ENCODE data around the gene TAX1BP3.
A peak's percentile ranks its signal among the peaks of the same experiment; 100 is the strongest.

The TAX1BP3 gene

DNA sequence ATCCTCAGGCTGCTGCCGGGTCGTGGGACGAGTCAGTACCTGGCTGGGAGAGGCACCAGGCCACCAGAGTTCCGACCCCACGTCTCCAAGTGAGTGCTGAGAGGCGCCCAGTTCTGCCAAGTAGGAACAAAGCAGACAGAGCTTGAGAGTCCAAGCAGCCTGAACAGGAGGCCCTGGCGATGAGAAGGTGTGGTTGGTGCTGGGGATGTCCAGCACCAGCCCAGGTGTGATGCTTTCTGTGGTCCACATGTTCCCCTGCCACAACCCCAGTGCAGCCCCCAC, 10.8 kb downstream of the TAX1BP3 start:
- in situ Hi-C loops (cut with MboI; ENCODE audit: low sequenced_read_pairs, unreplicated experiment), result no loop called here
- TF ChIP-seq, protein P1, sequence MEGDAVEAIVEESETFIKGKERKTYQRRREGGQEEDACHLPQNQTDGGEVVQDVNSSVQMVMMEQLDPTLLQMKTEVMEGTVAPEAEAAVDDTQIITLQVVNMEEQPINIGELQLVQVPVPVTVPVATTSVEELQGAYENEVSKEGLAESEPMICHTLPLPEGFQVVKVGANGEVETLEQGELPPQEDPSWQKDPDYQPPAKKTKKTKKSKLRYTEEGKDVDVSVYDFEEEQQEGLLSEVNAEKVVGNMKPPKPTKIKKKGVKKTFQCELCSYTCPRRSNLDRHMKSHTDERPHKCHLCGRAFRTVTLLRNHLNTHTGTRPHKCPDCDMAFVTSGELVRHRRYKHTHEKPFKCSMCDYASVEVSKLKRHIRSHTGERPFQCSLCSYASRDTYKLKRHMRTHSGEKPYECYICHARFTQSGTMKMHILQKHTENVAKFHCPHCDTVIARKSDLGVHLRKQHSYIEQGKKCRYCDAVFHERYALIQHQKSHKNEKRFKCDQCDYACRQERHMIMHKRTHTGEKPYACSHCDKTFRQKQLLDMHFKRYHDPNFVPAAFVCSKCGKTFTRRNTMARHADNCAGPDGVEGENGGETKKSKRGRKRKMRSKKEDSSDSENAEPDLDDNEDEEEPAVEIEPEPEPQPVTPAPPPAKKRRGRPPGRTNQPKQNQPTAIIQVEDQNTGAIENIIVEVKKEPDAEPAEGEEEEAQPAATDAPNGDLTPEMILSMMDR (IDR thresholded peaks at IDR 0.05; ENCODE audit: borderline replicate concordance, control extremely low read depth, extremely low read depth, insufficient read depth, missing control alignments), result no peak
- DNase-seq (ENCODE audit: low spot score), result no peak

DNA sequence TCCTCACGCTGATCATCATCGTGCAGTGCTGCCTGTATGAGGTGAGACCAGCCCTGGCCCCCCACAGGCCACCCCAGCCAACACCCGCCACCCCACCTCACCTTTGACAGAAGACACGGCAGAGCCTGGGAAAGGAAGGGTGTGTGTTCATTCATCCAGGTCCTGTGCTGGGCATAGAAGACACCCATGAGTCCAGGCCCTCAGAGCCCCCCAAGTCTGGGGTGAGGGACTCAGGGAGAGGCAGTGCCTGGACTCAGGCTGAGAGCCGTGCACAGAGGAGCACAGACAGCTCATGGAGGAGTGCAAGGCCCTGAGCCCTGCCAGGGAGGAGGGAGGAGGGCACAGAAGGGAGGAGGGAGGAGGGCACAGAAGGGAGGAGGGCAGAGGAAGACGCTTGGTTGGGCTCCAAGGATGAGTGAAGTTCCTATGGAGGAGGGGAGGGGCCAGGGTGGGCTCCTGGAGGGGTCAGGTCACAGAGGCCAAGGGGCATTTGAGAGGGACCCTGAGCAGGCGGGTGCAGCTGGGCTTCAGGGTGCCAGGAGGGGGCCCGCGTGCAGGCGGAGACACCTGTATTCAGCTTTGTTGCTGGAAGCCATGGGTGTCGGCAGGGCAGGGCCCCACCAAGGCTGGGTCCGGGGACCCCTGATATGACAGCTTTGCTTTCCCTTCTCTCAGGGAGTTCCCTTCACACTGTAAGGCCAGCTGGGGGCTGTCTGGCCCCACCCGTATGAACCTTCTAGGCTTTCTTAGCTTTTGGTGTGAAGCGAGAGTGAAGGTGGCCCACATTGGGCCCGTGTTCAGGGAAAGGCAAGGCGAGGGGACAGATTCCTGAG, 11.4 kb downstream of the TAX1BP3 start:
- in situ Hi-C loops (cut with MboI; ENCODE audit: low sequenced_read_pairs, unreplicated experiment), result no loop called here

DNA sequence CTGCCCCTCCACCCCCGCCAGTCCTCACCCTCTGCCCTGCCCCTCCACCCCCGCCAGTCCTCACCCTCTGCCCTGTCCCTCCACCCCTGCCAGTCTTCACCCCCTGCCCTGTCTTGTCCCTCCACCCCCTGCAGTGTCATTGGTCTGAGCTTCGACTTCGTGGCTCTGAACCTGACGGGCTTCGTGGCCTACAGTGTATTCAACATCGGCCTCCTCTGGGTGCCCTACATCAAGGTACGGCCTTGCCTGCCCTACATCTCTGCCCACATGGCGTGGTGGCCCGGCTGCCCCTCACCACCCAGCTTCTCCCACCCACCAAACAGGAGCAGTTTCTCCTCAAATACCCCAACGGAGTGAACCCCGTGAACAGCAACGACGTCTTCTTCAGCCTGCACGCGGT, 12.0 kb downstream of the TAX1BP3 start:
- DNase-seq (ENCODE audit: low spot score), result no peak
- TF ChIP-seq, protein P1 (IDR thresholded peaks at IDR 0.05; ENCODE audit: borderline replicate concordance, control extremely low read depth, extremely low read depth, insufficient read depth, missing control alignments), result no peak
- in situ Hi-C loops (cut with MboI; ENCODE audit: low sequenced_read_pairs, unreplicated experiment), result no loop called here

More for the DNA sequence above, 11.4 kb downstream of the TAX1BP3 start:
- TF ChIP-seq, protein P1 (IDR thresholded peaks at IDR 0.05; ENCODE audit: borderline replicate concordance, control extremely low read depth, extremely low read depth, insufficient read depth, missing control alignments), result no peak
- no peak for DNase-seq (ENCODE audit: low spot score)

DNA sequence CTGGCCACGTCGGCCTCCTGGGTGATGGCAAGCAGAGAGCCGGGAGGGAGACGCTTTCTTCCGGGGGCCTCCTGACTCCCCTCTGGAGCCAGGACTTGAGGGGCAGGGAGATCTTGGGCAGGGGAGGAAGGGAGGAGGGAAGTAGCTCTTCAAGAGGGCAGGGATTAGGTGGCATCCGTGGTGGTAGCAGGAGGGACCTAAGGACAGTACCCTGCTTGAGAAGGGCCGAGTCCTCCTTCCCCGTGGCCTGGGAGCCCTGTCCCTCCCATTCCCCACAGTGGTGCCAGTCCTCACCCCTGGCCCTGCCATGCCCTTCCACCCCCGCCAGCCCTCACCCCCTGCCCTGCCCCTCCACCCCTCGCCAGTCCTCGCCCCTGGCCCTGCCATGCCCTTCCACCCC, 12.6 kb downstream of the TAX1BP3 start:
- DNase-seq (ENCODE audit: low spot score), result no peak
- TF ChIP-seq, protein P1 (IDR thresholded peaks at IDR 0.05; ENCODE audit: borderline replicate concordance, control extremely low read depth, extremely low read depth, insufficient read depth, missing control alignments), result no peak
- in situ Hi-C loops (cut with MboI; ENCODE audit: low sequenced_read_pairs, unreplicated experiment), result no loop called here

DNA sequence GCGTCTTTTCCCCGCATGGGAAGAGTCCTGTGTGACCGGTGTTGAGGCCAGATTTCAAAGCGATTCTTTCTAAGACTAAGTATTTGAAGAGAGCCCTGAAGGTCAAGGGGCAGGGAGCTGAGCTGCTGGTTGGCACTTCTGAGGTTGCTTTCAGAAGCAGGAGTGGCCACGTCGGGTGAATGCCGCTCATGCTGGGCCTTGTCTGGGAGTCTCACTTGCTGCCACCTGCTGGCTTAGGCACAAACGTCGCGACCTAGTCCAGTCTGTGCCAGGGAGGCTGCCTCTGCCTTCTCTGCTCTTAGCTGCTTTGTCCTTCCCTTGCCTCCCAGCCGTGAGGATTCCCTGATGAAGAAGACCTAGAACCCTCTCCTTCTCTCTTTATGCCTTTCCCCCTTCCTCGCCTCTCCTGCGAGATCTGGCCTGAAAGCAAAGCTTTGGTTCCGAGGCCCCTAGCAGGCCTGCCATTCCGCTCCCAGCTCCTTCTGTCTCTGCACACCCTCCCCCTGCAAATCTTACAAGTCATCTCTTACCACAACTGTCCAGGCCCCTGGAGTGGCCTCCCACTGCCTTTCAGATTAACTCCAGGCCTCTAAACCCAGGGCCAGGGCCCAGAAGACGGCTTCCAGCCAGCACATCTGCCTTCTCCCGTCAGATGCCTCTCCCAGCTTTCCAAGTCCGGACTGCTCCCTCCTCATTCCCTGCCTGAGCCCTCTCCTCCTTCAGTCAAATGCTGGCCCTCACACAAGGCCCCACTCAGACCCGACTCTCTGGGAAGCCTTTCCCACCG, 20.4 kb downstream of the TAX1BP3 start:
- DNase-seq (ENCODE audit: low spot score), result no peak
- TF ChIP-seq, protein P1 (IDR thresholded peaks at IDR 0.05; ENCODE audit: borderline replicate concordance, control extremely low read depth, extremely low read depth, insufficient read depth, missing control alignments), result peak; percentile 50
- in situ Hi-C loops (cut with MboI; ENCODE audit: low sequenced_read_pairs, unreplicated experiment), result loop anchor here (25.0 kb wide), 1 partner anchor 611 kb away; no protein-coding TSS in a partner anchor

DNA sequence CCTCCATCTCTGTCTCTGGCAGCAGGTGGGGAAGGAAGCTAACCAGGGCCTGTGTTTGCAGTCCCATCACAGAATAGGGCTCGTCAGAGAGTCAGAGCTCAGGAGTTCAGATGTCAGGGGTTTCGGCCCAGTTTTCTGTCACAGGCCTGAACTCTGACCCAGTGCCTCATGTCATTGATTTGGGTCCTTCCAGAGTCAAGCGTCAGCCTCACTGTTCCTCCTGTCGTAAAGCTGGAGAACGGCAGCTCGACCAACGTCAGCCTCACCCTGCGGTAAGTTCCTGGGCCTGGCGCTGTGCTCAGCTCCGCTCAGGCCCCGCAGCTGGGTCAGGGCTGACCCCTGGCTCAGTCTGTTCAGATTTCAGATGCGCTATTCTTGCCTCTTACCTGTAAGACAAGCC, 21.1 kb downstream of the TAX1BP3 start:
- in situ Hi-C loops (cut with MboI; ENCODE audit: low sequenced_read_pairs, unreplicated experiment), result loop anchor here (25.0 kb wide), 1 partner anchor 610 kb away; no protein-coding TSS in a partner anchor
- no peak for DNase-seq (ENCODE audit: low spot score)

More for the DNA sequence above, 21.1 kb downstream of the TAX1BP3 start:
- TF ChIP-seq, protein P1 (IDR thresholded peaks at IDR 0.05; ENCODE audit: borderline replicate concordance, control extremely low read depth, extremely low read depth, insufficient read depth, missing control alignments), result no peak
